GM23338 (cell line): Measurements from ENCODE around the gene UVRAG.

ENCODE experiments used
- POLR2AphosphoS5 ChIP-seq: IDR thresholded peaks from 2 replicates; pipeline ENCODE4 v1.6.1; 2016; ENCODE audit warnings: antibody characterized with exemption, low read depth
- TF ChIP-seq, protein P1 (sequence below), 2 experiments: fragments of 200-600 bp in 1 of 2; sonication (generic) in 1 of 2; conservative IDR thresholded peaks; 2 replicates each; pipeline versions ENCODE4 v1.5.1 to v1.6.1; 2016 to 2017; ENCODE audit warnings: antibody characterized with exemption in 2 of 2, low read depth in 2 of 2, mild to moderate bottlenecking in 2 of 2, moderate library complexity in 1 of 2

DNA sequence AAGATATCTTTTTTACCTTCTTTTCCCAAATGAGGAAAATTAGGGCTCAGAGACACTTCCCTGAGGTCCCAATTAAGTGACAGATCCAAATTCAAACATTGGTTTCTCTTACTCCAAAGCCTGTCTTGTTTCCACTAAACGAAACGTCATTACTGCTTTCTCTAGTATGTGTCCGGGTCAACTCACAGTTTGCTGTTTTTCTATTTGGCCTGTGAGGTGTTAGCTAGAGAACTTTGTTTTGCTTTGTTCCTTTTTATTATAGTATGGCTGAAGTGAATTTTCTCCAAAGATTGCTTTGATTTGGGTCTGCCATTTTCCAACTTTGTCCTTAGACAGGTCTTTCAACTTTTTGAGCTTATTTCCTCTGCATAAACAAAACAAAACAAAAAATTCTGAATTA lies 179.6 kb downstream of the UVRAG start:
- no peak for TF ChIP-seq POLR2AphosphoS5
- TF ChIP-seq, protein P1, sequence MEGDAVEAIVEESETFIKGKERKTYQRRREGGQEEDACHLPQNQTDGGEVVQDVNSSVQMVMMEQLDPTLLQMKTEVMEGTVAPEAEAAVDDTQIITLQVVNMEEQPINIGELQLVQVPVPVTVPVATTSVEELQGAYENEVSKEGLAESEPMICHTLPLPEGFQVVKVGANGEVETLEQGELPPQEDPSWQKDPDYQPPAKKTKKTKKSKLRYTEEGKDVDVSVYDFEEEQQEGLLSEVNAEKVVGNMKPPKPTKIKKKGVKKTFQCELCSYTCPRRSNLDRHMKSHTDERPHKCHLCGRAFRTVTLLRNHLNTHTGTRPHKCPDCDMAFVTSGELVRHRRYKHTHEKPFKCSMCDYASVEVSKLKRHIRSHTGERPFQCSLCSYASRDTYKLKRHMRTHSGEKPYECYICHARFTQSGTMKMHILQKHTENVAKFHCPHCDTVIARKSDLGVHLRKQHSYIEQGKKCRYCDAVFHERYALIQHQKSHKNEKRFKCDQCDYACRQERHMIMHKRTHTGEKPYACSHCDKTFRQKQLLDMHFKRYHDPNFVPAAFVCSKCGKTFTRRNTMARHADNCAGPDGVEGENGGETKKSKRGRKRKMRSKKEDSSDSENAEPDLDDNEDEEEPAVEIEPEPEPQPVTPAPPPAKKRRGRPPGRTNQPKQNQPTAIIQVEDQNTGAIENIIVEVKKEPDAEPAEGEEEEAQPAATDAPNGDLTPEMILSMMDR (conservative IDR thresholded peaks at IDR 0.05; ENCODE audit: low read depth in 2 of 2), result no peak
